HG03196 (cell line): ENCODE data around the gene WFDC5.

Experiments
- ATAC-seq: cut with Tn5 transposase; IDR thresholded peaks from one replicate; pipeline ENCODE4 v1.9.1; 2021; ENCODE audit not compliant: unreplicated experiment

The WFDC5 gene

GRCh38 chr20:45115829-45116228 is 855 bp upstream of the WFDC5 start:
- ATAC-seq, result no peak

- ATAC-seq, result no peak
Observed at GRCh38 chr20:45115386-45115774, 406 bp upstream of the WFDC5 start.

- ATAC-seq, result no peak
Observed at GRCh38 chr20:45113865-45114264, 1.1 kb downstream of the WFDC5 start.

GRCh38 chr20:45112754-45113153 is 2.2 kb downstream of the WFDC5 start:
- ATAC-seq, result no peak

DNA sequence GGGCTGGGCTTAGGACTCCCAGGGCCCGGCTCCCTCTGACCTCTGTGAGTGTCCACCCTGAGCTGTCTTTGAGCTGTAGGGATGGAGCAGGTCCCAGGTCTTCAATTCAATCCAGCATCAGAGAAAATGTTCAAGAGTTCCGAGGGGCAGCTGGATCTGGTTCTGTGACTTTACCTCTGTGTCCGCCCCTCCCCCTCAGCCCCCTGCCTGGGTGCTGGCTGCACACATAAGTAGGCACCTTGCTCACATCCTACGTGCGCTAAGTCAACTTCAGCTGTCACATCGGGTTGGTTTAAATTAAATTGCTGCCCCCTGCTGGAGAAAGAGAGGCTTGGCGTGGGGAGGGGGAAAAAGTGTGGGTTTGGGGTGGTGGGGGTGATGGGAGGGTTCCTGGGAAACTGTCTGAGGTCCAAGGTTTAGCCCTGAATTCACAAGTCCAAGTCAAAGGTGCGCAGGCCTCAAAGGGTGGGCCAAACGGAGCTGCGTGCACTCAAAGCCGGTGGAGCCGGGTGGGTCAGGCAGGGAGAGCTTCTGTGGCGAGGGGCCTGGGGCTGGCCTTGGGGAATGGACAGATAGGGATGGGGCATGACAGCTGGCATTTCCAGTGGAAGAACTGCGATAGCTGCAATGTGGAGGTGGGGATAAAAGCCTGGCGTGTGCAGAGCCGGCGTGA is 3.0 kb downstream of the WFDC5 start:
- no peak for ATAC-seq

- ATAC-seq, result no peak
Observed at GRCh38 chr20:45111285-45111684, 3.7 kb downstream of the WFDC5 start.

DNA sequence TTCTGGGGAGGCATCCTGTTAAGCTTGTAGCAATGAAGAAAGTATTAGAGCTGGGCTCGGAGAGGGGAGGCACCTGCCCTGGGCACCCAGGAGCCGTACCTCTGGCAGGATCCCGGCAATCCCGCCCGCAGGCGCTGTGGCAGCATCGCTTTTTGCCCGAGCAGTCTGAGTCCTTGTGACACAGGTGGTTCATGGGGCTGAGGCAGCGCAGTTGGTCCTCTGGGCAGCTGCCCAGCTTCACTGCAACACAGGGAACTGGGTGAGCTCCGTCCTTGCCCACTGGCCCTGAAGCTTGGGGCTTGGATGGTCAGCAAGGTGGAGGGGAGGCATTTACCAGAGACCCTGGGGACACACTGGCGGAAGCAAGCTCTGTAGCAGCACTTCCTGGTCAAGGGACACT is 4.7 kb downstream of the WFDC5 start:
- ATAC-seq, result no peak

DNA sequence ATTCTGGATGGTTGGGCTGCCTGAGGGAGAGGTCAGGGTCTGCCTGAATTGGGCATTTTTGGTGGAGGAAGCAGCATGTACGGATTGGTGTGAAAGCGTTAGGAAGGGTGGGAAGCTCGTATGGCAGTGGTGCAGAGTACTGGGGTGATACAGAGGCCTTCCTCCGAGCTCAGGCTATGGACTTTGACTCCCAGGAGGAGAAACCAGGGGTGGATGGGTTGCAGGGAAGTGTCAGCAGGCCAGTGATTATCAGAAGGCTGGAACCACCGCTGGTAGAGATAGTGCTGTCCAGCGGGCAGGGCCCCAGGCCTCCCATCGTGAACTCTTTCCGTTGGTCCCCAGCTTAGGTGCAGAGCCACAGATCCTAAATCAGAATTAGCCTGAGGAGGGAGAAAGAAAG is 5.3 kb downstream of the WFDC5 start:
- ATAC-seq, result no peak

DNA sequence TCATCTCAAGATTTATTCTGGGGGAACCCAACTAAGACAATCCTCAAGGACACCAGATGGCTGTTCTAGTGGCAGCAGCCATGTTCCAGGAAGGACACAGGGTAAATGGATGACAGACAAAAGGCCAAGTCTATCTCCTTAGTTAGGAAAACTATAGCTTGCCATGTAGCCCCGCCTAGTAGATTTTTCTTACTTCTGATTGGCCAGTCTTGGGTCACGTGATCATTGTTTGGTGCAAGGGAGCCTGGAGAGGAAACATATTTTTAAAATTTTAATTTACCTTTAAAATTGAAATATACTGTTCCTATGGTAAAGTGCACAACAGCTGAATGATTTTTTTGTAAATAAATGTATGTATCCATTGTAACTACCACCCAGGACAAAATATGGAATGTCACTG is 9.7 kb downstream of the WFDC5 start:
- ATAC-seq, result no peak

- ATAC-seq, result no peak
Observed at GRCh38 chr20:45104786-45105185, 10.2 kb downstream of the WFDC5 start.

- ATAC-seq, result no peak
Observed at GRCh38 chr20:45103072-45103471, 11.9 kb downstream of the WFDC5 start.

DNA sequence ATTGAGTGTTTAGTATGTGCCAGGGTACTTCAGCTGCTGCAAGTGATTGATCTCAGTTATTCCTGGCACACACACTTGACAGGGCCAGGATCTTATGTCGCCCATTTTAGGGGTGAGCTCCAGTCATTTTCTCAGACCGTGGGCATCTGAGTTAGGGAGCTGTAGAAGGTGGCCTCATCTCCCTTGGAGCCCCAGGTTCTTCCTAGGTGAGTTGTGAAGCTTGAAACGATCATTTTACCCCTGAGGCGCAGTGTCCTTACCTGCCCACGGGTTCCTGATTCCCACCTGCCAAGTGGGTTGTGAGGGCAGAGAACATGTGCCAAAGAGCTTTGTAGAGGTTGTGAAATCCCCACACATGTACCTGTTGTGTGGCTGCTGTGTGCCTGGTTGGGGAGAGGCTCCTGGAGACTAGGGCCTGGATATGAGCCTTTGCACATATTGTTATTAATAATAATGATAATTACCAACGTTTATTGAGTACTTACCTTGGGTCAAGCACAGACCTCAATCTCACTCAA is 13.6 kb downstream of the WFDC5 start:
- ATAC-seq, result no peak

GRCh38 chr20:45100563-45101245 is 14.3 kb downstream of the WFDC5 start, which contains the start of gene KCNS1:
TSS of gene KCNS1 (minus strand) at chr20:45101127. CDS start at chr20:45099236, 1,891 bp downstream.
- ATAC-seq, result no peak

DNA sequence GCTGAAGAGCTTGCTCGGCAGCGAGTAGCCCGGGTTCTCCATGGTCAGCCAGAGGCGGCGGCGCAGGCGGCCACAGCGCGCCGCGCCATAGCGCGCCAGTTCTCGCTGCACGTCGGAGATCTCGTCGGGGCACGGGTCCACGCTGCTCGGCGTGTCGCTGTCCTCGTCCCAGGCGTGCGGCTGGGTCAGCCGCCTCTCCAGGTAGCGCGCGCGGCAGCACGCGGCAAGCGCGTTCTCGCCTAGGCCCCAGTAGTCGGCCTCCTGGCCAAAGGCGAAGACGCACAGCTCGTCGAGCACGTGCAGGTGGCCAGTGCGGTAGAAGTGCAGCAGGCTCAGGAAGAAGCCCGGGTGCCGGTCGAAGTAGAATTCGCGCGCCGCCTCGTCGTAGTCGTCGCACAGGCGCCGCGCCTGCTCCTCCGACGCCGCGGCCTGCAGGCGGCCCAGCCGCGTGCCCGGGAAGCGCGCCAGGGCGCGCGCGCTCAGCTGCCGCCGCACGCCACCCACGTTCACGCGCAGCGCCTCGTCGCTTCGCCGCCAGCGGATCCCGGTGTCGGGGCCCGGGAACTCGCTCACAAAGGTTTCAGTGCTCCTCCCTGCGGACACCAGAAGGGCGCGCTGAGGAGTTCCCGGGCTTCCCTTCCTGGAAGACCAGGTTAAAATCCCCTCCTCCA is 16.7 kb downstream of the WFDC5 start:
- no peak for ATAC-seq

DNA sequence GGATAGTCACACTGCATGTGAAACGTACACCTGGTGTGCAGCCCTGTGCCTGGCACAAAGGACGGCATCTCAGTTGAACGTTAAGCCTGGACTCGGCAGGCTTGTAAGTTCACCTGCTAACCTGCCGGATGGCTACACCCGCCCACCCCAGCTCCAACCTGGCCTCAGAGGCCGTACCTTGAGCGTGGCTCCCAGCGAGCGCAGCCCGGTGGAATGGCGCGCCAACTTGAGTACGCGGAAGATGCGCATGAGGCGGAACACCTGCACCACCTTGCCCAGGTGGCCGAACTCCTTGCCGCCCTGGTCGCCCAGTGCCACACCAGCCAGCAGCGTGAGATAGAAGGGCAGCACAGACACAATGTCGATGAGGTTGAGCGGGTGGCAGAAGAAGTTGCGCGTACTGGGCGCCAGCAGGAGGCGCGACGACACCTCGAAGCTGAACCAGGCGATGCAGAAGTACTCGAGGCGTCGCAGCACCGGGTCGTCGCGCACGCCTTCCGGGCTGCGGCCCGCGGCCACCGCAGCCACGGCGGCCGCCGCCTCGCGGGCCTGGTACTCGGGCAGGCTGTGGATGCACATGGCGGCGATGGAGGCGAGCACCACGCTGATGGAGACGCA is 17.4 kb downstream of the WFDC5 start:
- ATAC-seq, result no peak

GRCh38 chr20:45096781-45097180 is 18.2 kb downstream of the WFDC5 start:
- ATAC-seq, result no peak

- ATAC-seq, result no peak
Observed at GRCh38 chr20:45095805-45096238, 19.2 kb downstream of the WFDC5 start.

- no peak for ATAC-seq
Observed at GRCh38 chr20:45094864-45095574, 20.0 kb downstream of the WFDC5 start.

- ATAC-seq, result no peak
Observed at GRCh38 chr20:45094201-45094600, 20.8 kb downstream of the WFDC5 start.

GRCh38 chr20:45092898-45093297 is 22.1 kb downstream of the WFDC5 start:
- ATAC-seq, result no peak

DNA sequence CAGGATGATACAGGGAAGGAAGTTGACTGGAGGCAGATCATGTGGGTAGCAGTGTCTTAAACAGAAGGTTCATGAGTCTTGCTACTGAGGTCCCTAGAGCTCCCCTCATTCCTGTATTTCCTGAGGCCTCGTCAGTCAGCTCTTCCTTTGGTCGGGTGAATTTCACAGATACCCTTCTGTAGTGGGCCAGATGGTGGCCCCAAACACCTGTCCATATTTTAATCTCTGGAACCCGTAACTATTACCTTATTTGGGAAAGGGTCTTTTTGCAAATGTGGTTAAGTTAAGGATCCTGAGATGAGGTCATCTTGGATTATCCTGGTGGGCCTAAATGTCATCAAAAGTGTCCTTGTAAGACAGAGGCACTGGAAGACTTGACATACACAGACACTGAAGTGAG is 23.6 kb downstream of the WFDC5 start:
- ATAC-seq, result no peak
